ENCODE results near the gene BECN2. TPM values are rescaled to one million over a fixed set of nuclear protein-coding genes. Genes with fewer than 3 reads are reported as not detected.

The BECN2 gene
- total RNA-seq, 1 donor from 2014 or later: not detected

GRCh38 chr1:241992734-241993133 is 35.2 kb downstream of the BECN2 start:
- TF ChIP-seq CTCF (conservative IDR thresholded peaks at IDR 0.05; ENCODE audit: low read depth, low read length): no peak
- DNase-seq (ENCODE audit: low read depth): no peak
- no peak overlapping the region for H3K4me3 ChIP-seq (ENCODE audit: low read depth, low read length)

GRCh38 chr1:241994171-241994570 is 36.6 kb downstream of the BECN2 start:
- TF ChIP-seq CTCF (conservative IDR thresholded peaks at IDR 0.05; ENCODE audit: low read depth, low read length): no peak
- no peak for DNase-seq (ENCODE audit: low read depth)
- no peak overlapping the region for H3K4me3 ChIP-seq (ENCODE audit: low read depth, low read length)

- no peak for TF ChIP-seq CTCF (conservative IDR thresholded peaks at IDR 0.05; ENCODE audit: low read depth, low read length)
- DNase-seq (ENCODE audit: low read depth): no peak
- H3K4me3 ChIP-seq (ENCODE audit: low read depth, low read length): no peak overlapping the region
These were observed 39.9 kb downstream of the BECN2 start for GRCh38 chr1:241997401-241997998.

- no peak for DNase-seq (ENCODE audit: low read depth)
- H3K4me3 ChIP-seq (ENCODE audit: low read depth, low read length): peak overlapping the region; percentile 28
- TF ChIP-seq CTCF (conservative IDR thresholded peaks at IDR 0.05; ENCODE audit: low read depth, low read length): peak; percentile 81
These were observed 40.9 kb downstream of the BECN2 start for GRCh38 chr1:241998412-241998921.

- DNase-seq (ENCODE audit: low read depth): no peak
- peak within 1 kb of the TSS; percentile 28 for H3K4me3 ChIP-seq (ENCODE audit: low read depth, low read length)
- no peak for TF ChIP-seq CTCF (conservative IDR thresholded peaks at IDR 0.05; ENCODE audit: low read depth, low read length)
These were observed 41.5 kb downstream of the BECN2 start, which contains the start of gene MAP1LC3C for GRCh38 chr1:241999026-241999425. MAP1LC3C (minus strand) TSS chr1:241999098; CDS start chr1:241999008, 90 bp downstream.

- no peak overlapping the region for H3K4me3 ChIP-seq (ENCODE audit: low read depth, low read length)
- DNase-seq (ENCODE audit: low read depth): no peak
- TF ChIP-seq CTCF (conservative IDR thresholded peaks at IDR 0.05; ENCODE audit: low read depth, low read length): no peak
These were observed 42.9 kb downstream of the BECN2 start for GRCh38 chr1:242000434-242000833.

- TF ChIP-seq CTCF (conservative IDR thresholded peaks at IDR 0.05; ENCODE audit: low read depth, low read length): no peak
- no peak overlapping the region for H3K4me3 ChIP-seq (ENCODE audit: low read depth, low read length)
- no peak for DNase-seq (ENCODE audit: low read depth)
These were observed 44.5 kb downstream of the BECN2 start for GRCh38 chr1:242002072-242002471.

Data from epithelial cell of proximal tubule (primary cell).